Immature natural killer cell (primary cell): ENCODE results near the gene MCF2L. TPM values are rescaled to one million over a fixed set of nuclear protein-coding genes. Genes with fewer than 3 reads are reported as not detected.

Source experiments
- DNase-seq, 3 donors: peaks; one replicate each; pipeline ENCODE4 v3.0.0; 2022; ENCODE audit warnings: mixed read lengths in 1 of 3
- H3K27ac Mint-ChIP-seq, 6 donors: one replicate each; pipeline ENCODE4 v1.8.0; 2020; ENCODE audit warnings: mixed read lengths in 6 of 6, mild to moderate bottlenecking in 5 of 6, inconsistent platforms in 4 of 6, moderate library complexity in 3 of 6
- H3K27me3 Mint-ChIP-seq, 3 donors: one replicate each; pipeline ENCODE4 v1.8.0; 2020 to 2021; ENCODE audit warnings: low read depth in 3 of 3, mild to moderate bottlenecking in 3 of 3, mixed read lengths in 3 of 3, moderate library complexity in 3 of 3, inconsistent platforms in 1 of 3
- H3K36me3 Mint-ChIP-seq, 3 donors: one replicate each; pipeline ENCODE4 v1.8.0; 2020; ENCODE audit warnings: mixed read lengths in 3 of 3, inconsistent platforms in 2 of 3, mild to moderate bottlenecking in 2 of 3
- H3K4me1 Mint-ChIP-seq, 2 donors: one replicate each; pipeline ENCODE4 v1.8.0; 2020; ENCODE audit warnings: inconsistent platforms in 2 of 2, mild to moderate bottlenecking in 2 of 2, mixed read lengths in 2 of 2, moderate library complexity in 1 of 2
- H3K4me3 Mint-ChIP-seq, 5 donors: one replicate each; pipeline ENCODE4 v1.8.0; 2020; ENCODE audit warnings: mild to moderate bottlenecking in 5 of 5, mixed read lengths in 5 of 5, inconsistent platforms in 3 of 5, moderate library complexity in 3 of 5
- H3K9me3 Mint-ChIP-seq, 6 donors: one replicate each; pipeline ENCODE4 v1.8.0; 2020; ENCODE audit warnings: mild to moderate bottlenecking in 6 of 6, mixed read lengths in 6 of 6, inconsistent platforms in 4 of 6, moderate library complexity in 3 of 6
- polyA plus RNA-seq, 3 donors: library from polyadenylated mRNA; unstranded; fragments of 300-500 nt; fragmentation: Illumina TruSeq; gene quantifications; one replicate each; pipeline ENCODE4 v1.2.3, GENCODE V29; 2021

The MCF2L gene
- polyA plus RNA-seq, 3 donors from 2014 or later = 0.82 TPM; not detected in 2

DNA sequence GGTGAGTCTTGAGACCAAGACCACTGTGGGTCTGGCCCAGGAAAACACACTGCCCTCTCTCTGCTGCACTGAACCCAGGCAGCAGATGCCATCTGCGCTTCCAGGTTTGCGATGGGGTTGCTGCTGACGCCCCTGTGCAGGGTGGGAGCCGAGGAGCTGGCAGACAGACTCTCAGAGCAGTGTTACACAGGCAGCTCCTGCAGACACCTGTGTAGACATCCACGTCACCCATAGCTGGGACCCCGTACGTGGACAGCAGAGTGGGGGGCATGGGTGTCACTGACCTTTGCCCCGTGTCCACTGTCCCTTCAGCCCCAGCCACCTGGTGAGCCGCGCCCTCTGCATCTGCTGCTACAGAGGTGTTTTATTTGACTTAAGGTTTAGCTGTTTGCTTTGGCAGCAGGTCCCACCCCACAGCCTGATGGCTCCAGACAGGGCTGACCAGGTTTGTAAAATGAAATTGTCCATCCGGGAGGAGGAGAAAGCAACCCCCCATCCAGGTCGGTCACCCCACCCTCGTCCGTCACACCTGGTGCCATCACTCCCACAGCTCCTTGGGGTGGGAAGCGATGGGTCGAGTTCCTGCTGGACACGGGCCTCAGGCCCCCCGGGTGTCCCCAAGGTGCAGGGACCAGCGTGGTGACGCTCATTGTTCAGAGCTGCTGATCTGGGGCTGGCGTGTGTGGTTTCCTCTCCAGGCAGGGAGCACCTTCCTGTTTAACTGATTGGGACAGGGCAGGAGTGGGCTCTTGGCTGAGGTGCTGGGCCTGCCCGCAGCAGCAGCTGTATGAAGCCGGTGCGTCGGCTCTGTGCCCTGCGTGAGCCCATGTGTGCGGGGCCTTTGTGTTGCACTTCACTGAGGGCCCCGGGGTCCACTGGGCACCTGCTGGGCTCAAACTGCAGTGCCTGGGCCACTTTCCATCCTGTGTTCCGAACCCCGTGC lies 28.4 kb downstream of the MCF2L start:
- no peak overlapping the region for H3K27ac Mint-ChIP-seq

GRCh38 chr13:112998521-112999280 lies 29.7 kb downstream of the MCF2L start:
- H3K4me1 Mint-ChIP-seq = no peaks in the 10 kb centered on the region
- no peaks in the 10 kb centered on the region for H3K36me3 Mint-ChIP-seq
- H3K4me3 Mint-ChIP-seq = no peak overlapping the region
- H3K27ac Mint-ChIP-seq = no peak overlapping the region
- DNase-seq = no peak
- H3K9me3 Mint-ChIP-seq = no peaks in the 10 kb centered on the region
- peaks cover 6 to 17% (median 6%) of the 10 kb centered on the region in 3 donors for H3K27me3 Mint-ChIP-seq

More for the DNA sequence above, 28.4 kb downstream of the MCF2L start:
- DNase-seq = no peak
- H3K9me3 Mint-ChIP-seq = no peaks in the 10 kb centered on the region
- no peak overlapping the region for H3K4me3 Mint-ChIP-seq
- no peaks in the 10 kb centered on the region for H3K36me3 Mint-ChIP-seq
- peaks cover 4 to 9% (median 9%) of the 10 kb centered on the region in 3 donors for H3K27me3 Mint-ChIP-seq
- H3K4me1 Mint-ChIP-seq = no peaks in the 10 kb centered on the region

- DNase-seq = no peak
- Mint-ChIP-seq H3K27ac (no peak overlapping the region), H3K27me3 (peaks cover 13 to 23% (median 14%) of the 10 kb centered on the region in 3 donors), H3K4me1 (peaks cover under 1 to 2% of the 10 kb centered on the region in 2 donors), H3K4me3 (no peak overlapping the region), H3K9me3 (no peaks in the 10 kb centered on the region), H3K36me3 (no peaks in the 10 kb centered on the region)
Observed at GRCh38 chr13:112999414-113000177, 30.6 kb downstream of the MCF2L start.

GRCh38 chr13:113000575-113000974 lies 31.6 kb downstream of the MCF2L start:
- H3K27ac Mint-ChIP-seq = no peak overlapping the region

DNA sequence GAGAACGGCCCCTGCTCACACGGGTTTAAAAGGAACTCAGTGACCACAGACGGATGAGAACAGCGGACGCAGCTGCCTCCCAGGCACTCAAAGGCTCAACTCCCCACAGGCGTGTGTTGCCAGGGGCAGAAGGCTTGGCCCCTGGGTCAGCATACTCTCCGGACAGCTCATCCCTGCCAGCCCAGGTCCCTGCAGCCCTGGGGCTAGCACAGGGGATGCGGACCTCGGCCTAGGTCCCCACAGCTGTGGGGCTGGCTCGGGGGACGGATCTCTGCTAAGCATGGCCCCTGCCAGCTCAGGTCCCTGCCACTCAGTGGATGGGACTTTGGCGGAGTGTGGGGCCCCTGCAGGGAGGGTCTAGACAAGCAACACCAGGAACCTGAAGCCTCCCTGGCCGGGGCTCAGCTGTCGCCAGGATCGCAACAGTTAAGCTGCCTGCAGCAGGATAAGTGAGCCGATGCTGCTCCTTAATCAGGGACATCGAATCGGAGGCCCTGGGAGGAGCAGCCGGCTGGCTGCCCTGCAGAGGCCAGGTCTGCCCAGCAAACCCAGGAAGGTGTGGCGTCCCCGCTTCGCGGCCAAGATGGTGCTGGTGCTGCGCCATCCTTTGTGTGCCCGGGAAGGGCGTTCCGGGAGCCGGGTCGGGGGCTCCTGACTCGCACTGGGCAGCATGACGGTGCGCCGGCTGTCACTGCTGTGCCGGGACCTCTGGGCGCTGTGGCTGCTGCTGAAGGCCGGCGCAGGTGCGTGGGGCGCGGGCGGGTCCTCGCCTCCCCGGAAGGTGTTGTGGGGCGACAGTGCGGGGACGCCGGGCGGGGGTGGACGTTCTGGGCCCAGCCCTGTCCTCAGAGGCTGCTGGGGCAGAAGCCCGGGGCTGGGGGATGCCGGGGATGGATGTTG lies 32.5 kb downstream of the MCF2L start:
- no peak overlapping the region for H3K4me3 Mint-ChIP-seq
- H3K27ac Mint-ChIP-seq = no peak overlapping the region
- H3K9me3 Mint-ChIP-seq = peaks cover 0 to 10% (median 5%) of the 10 kb centered on the region in 6 donors
- peaks cover 23 to 34% (median 26%) of the 10 kb centered on the region in 3 donors for H3K27me3 Mint-ChIP-seq
- H3K4me1 Mint-ChIP-seq = peaks cover 15% of the 10 kb centered on the region in 2 donors
- no peaks in the 10 kb centered on the region for H3K36me3 Mint-ChIP-seq
- no peak for DNase-seq

More at GRCh38 chr13:113000575-113000974, 31.6 kb downstream of the MCF2L start:
- H3K4me3 Mint-ChIP-seq = no peak overlapping the region
- H3K36me3 Mint-ChIP-seq = no peaks in the 10 kb centered on the region
- H3K4me1 Mint-ChIP-seq = peaks cover 10 to 12% of the 10 kb centered on the region in 2 donors
- DNase-seq = no peak
- peaks cover 0 to 9% (median 4%) of the 10 kb centered on the region in 6 donors for H3K9me3 Mint-ChIP-seq
- H3K27me3 Mint-ChIP-seq = peaks cover 22 to 33% (median 23%) of the 10 kb centered on the region in 3 donors

DNA sequence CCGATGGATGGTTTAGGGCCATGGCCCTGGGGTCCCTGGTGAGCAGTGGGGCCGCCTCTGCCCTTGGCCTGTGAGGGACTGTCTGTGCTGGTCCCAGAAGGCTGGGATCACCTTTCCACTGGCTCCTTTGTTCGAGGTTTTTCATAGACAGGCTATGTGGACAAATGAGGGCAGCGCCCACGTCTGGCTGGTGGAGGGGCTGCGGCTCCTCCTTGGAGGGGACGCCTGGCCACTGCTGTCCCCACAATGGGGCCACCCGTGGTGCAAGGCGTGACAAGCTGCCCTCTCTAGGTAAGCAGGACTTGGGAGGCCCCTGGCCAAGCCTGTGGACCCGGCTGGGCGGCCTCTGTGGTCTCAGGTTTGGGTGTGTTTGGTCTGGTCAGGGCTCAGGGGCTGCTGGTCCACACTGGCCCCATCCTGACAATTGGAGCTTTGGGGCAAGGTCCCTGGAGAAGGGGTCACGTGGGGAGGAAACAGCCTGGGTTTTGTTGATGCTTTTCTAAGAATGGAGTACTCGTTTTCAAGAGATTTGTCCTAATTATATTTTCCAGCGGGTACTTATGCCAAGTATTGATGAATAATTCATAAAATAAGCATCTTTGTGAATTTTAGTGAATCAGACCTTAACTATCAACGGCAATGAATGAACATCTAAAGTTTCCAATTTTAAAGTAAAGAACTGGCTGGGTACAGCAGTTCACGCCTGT lies 33.3 kb downstream of the MCF2L start:
- H3K36me3 Mint-ChIP-seq = no peaks in the 10 kb centered on the region
- H3K4me3 Mint-ChIP-seq = no peak overlapping the region
- H3K27me3 Mint-ChIP-seq = peaks cover 23 to 34% (median 26%) of the 10 kb centered on the region in 3 donors
- peaks cover 15 to 20% of the 10 kb centered on the region in 2 donors for H3K4me1 Mint-ChIP-seq
- peaks cover 0 to 10% (median 5%) of the 10 kb centered on the region in 6 donors for H3K9me3 Mint-ChIP-seq
- no peak for DNase-seq
- H3K27ac Mint-ChIP-seq = no peak overlapping the region

- peaks cover 0 to 10% (median 5%) of the 10 kb centered on the region in 6 donors for H3K9me3 Mint-ChIP-seq
- H3K4me1 Mint-ChIP-seq = peaks cover 15 to 21% of the 10 kb centered on the region in 2 donors
- DNase-seq = no peak
- H3K36me3 Mint-ChIP-seq = no peaks in the 10 kb centered on the region
- H3K27me3 Mint-ChIP-seq = peaks cover 23 to 33% (median 26%) of the 10 kb centered on the region in 3 donors
- no peak overlapping the region for H3K4me3 Mint-ChIP-seq
- H3K27ac Mint-ChIP-seq = no peak overlapping the region
Observed at GRCh38 chr13:113002913-113003290, 33.9 kb downstream of the MCF2L start.

- Mint-ChIP-seq H3K9me3 (peaks cover 0 to 10% (median 5%) of the 10 kb centered on the region in 6 donors), H3K27me3 (peaks cover 23 to 32% (median 26%) of the 10 kb centered on the region in 3 donors), H3K4me3 (no peak overlapping the region), H3K36me3 (no peaks in the 10 kb centered on the region), H3K27ac (no peak overlapping the region), H3K4me1 (peaks cover 15 to 21% of the 10 kb centered on the region in 2 donors)
- no peak for DNase-seq
Observed at GRCh38 chr13:113004126-113004525, 35.1 kb downstream of the MCF2L start.

DNA sequence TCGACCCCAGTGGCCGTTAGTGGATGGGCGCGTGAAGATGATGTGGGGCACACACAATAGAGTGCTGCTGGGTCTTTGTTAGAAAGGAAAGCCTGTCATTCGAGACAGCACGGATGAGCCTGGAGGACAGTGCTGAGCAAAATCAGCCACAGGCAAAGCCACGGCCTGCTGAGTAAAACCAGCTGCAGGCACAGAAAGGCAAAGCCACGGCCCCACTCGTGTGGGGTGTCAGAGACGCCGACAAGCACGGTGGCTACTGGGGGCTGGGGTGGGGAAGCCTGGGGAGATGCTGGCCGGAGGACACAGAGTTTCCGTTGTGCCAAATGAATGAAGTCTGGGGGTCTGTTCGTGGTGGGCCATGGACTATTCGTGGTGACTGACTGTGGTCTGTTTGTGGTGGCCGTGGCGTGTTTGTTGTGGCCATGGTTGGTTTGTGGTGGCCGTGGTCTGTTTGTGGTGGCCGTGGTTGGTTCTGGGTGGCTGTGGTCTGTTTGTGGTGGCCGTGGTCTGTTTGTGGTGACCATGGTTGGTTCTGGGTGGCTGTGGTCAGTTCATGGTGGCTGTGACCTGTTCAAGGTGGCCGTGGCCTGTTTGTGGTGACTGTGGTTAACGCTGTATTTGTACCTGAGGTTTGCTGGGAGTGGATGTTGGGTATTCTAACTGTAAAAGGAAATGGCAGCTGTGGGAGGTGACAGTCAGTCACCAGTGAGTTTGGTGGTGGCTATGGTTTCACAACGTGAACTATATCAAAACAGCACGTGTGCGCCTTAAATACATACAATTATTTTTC lies 36.3 kb downstream of the MCF2L start:
- peak overlapping the region; percentile 89 to 99 (median 96) for H3K27ac Mint-ChIP-seq
- H3K9me3 Mint-ChIP-seq = peaks cover 0 to 10% (median 5%) of the 10 kb centered on the region in 6 donors
- H3K4me1 Mint-ChIP-seq = peaks cover 15 to 21% of the 10 kb centered on the region in 2 donors

GRCh38 chr13:113005997-113006396 lies 37.0 kb downstream of the MCF2L start:
- peak overlapping the region in 4 of 6 donors; percentile 94 to 98 (median 96) for H3K27ac Mint-ChIP-seq

More for the DNA sequence above, 36.3 kb downstream of the MCF2L start:
- peak overlapping the region; percentile 74 to 90 (median 76) for H3K4me3 Mint-ChIP-seq
- H3K27me3 Mint-ChIP-seq = peaks cover 20 to 32% (median 22%) of the 10 kb centered on the region in 3 donors
- H3K36me3 Mint-ChIP-seq = no peaks in the 10 kb centered on the region
- DNase-seq = peak; percentile 64 to 67 (median 66)

GRCh38 chr13:113006660-113007059 lies 37.6 kb downstream of the MCF2L start:
- no peak overlapping the region for H3K4me3 Mint-ChIP-seq
- peaks cover 15 to 21% of the 10 kb centered on the region in 2 donors for H3K4me1 Mint-ChIP-seq
- peaks cover 0 to 10% (median 5%) of the 10 kb centered on the region in 6 donors for H3K9me3 Mint-ChIP-seq
- H3K27me3 Mint-ChIP-seq = peaks cover 25 to 31% (median 27%) of the 10 kb centered on the region in 3 donors
- H3K36me3 Mint-ChIP-seq = peaks cover 0 to 6% (median 0%) of the 10 kb centered on the region in 3 donors
- no peak overlapping the region for H3K27ac Mint-ChIP-seq
- DNase-seq = no peak

More at GRCh38 chr13:113005997-113006396, 37.0 kb downstream of the MCF2L start:
- Mint-ChIP-seq H3K4me1 (peaks cover 15 to 21% of the 10 kb centered on the region in 2 donors), H3K27me3 (peaks cover 20 to 35% (median 25%) of the 10 kb centered on the region in 3 donors), H3K9me3 (peaks cover 0 to 10% (median 5%) of the 10 kb centered on the region in 6 donors), H3K4me3 (no peak overlapping the region), H3K36me3 (peaks cover 0 to 3% (median 0%) of the 10 kb centered on the region in 3 donors)
- no peak for DNase-seq
